GM23338 (cell line): Measurements from ENCODE around the gene CSNK1G1. TPM values are rescaled to one million over a fixed set of nuclear protein-coding genes. Genes with fewer than 3 reads are reported as not detected.

Experiments used
- ATAC-seq: fragments of 200-7000 bp; cut with Tn5 transposase; 3 replicates; pipeline ENCODE4 v1.9.1; 2020
- DNase-seq: peaks from one replicate; pipeline ENCODE4 v3.0.0-alpha.2; 2015; ENCODE audit warnings: low spot score
- H2AFZ ChIP-seq: fragments of 200-600 bp; sonication (generic); 2 replicates; pipeline ENCODE4 v1.8.0; 2016; ENCODE audit warnings: antibody characterized with exemption, mild to moderate bottlenecking, moderate library complexity
- H3F3A ChIP-seq: fragments of 200-600 bp; sonication (generic); replicated peaks from 2 replicates; pipeline ENCODE4 v1.8.0; 2017; ENCODE audit warnings: antibody characterized with exemption, mixed run types, low read depth
- H3K27ac ChIP-seq: fragments of 200-600 bp; sonication (generic); 2 replicates; pipeline ENCODE4 v1.6.1; 2016; ENCODE audit warnings: low read depth
- H3K27me3 ChIP-seq: fragments of 200-600 bp; sonication (generic); 2 replicates; pipeline ENCODE4 v1.8.0; 2016; ENCODE audit warnings: mild to moderate bottlenecking, mixed run types, moderate library complexity; ENCODE audit not compliant: insufficient read depth
- H3K36me3 ChIP-seq: fragments of 200-600 bp; sonication (generic); 2 replicates; pipeline ENCODE4 v1.8.0; 2016; ENCODE audit warnings: mild to moderate bottlenecking; ENCODE audit not compliant: insufficient read depth
- H3K4me1 ChIP-seq: fragments of 200-600 bp; sonication (generic); 2 replicates; pipeline ENCODE4 v1.8.0; 2016; ENCODE audit warnings: mild to moderate bottlenecking, moderate library complexity; ENCODE audit not compliant: insufficient read depth
- H3K4me2 ChIP-seq: fragments of 200-600 bp; sonication (generic); 2 replicates; pipeline ENCODE4 v1.7.1; 2017; ENCODE audit warnings: mixed run types
- H3K4me3 ChIP-seq: fragments of 200-600 bp; sonication (generic); 2 replicates; pipeline ENCODE4 v1.6.1; 2016; ENCODE audit warnings: mixed run types
- H3K79me2 ChIP-seq: fragments of 200-600 bp; sonication (generic); replicated peaks from 2 replicates; pipeline ENCODE4 v1.8.0; 2017; ENCODE audit warnings: mild to moderate bottlenecking; ENCODE audit not compliant: insufficient read depth
- H3K9me2 ChIP-seq: fragments of 200-600 bp; sonication (generic); 2 replicates; pipeline ENCODE4 v1.8.0; 2017; ENCODE audit not compliant: insufficient read depth
- H4K20me1 ChIP-seq: fragments of 200-600 bp; sonication (generic); replicated peaks from 2 replicates; pipeline ENCODE4 v1.8.0; 2017; ENCODE audit warnings: mild to moderate bottlenecking; ENCODE audit not compliant: insufficient read depth
- H3K27ac Mint-ChIP-seq: 2 replicates; pipeline ENCODE4 v1.8.0; 2020; ENCODE audit warnings: inconsistent platforms, mild to moderate bottlenecking, moderate library complexity, mixed read lengths
- H3K27me3 Mint-ChIP-seq: 3 replicates; pipeline ENCODE4 v1.8.0; 2022; ENCODE audit warnings: low read depth, mild to moderate bottlenecking, moderate library complexity, mixed read lengths, inconsistent platforms; ENCODE audit not compliant: insufficient read depth, poor library complexity
- H3K36me3 Mint-ChIP-seq: 3 replicates; pipeline ENCODE4 v1.8.0; 2021; ENCODE audit warnings: low read depth, mild to moderate bottlenecking, inconsistent platforms, moderate library complexity, mixed read lengths
- H3K4me1 Mint-ChIP-seq: 3 replicates; pipeline ENCODE4 v1.8.0; 2020; ENCODE audit warnings: mild to moderate bottlenecking, inconsistent platforms, mixed read lengths
- H3K4me3 Mint-ChIP-seq: 3 replicates; pipeline ENCODE4 v1.8.0; 2021; ENCODE audit warnings: moderate library complexity, mild to moderate bottlenecking, inconsistent platforms, mixed read lengths
- H3K9me3 Mint-ChIP-seq: 3 replicates; pipeline ENCODE4 v1.8.0; 2020; ENCODE audit warnings: moderate library complexity, mild to moderate bottlenecking, inconsistent platforms, mixed read lengths
- CREB1 ChIP-seq: fragments of 250-450 bp; sonication (Bioruptor Pico); IDR thresholded peaks from 2 replicates; pipeline ENCODE4 v1.5.0; 2020; ENCODE audit warnings: low read depth, mild to moderate bottlenecking, moderate library complexity
- ETS1 ChIP-seq: IDR thresholded peaks from 2 replicates; pipeline ENCODE4 v1.6.1; 2016; ENCODE audit warnings: antibody characterized with exemption
- EZH2 ChIP-seq: fragments of 200-600 bp; sonication (generic); IDR thresholded peaks from one replicate; pipeline ENCODE4 v1.8.0; 2017; ENCODE audit warnings: antibody characterized with exemption, mild to moderate bottlenecking, low read depth; ENCODE audit not compliant: unreplicated experiment
- EZH2phosphoT487 ChIP-seq: fragments of 200-600 bp; sonication (generic); IDR thresholded peaks from one replicate; pipeline ENCODE4 v1.8.1; 2018; ENCODE audit warnings: antibody characterized with exemption; ENCODE audit not compliant: unreplicated experiment
- JUNB ChIP-seq: IDR thresholded peaks from one replicate; pipeline ENCODE4 v1.6.1; 2016; ENCODE audit warnings: antibody characterized with exemption; ENCODE audit not compliant: unreplicated experiment
- NANOG ChIP-seq: IDR thresholded peaks from 2 replicates; pipeline ENCODE4 v1.6.1; 2016; ENCODE audit warnings: antibody characterized with exemption, borderline replicate concordance
- POLR2AphosphoS5 ChIP-seq: IDR thresholded peaks from 2 replicates; pipeline ENCODE4 v1.6.1; 2016; ENCODE audit warnings: antibody characterized with exemption, low read depth
- REST ChIP-seq: IDR thresholded peaks from one replicate; pipeline ENCODE4 v1.6.1; 2018; ENCODE audit warnings: antibody characterized with exemption; ENCODE audit not compliant: unreplicated experiment
- STAT1 ChIP-seq: IDR thresholded peaks from one replicate; pipeline ENCODE4 v1.6.1; 2016; ENCODE audit warnings: antibody characterized with exemption; ENCODE audit not compliant: unreplicated experiment
- ZNF114 ChIP-seq: fragments of 250-450 bp; sonication (Bioruptor Pico); IDR thresholded peaks from 2 replicates; pipeline ENCODE4 v1.5.0; 2020; ENCODE audit warnings: mild to moderate bottlenecking, moderate library complexity
- ZNF331 ChIP-seq: fragments of 250-450 bp; sonication (Bioruptor Pico); IDR thresholded peaks from 2 replicates; pipeline ENCODE4 v1.5.0; 2020; ENCODE audit warnings: low read depth, mild to moderate bottlenecking, moderate library complexity
- ZNF462 ChIP-seq: fragments of 250-450 bp; sonication (Bioruptor Pico); IDR thresholded peaks from 2 replicates; pipeline ENCODE4 v1.5.0; 2020; ENCODE audit warnings: mild to moderate bottlenecking, moderate library complexity
- polyA plus RNA-seq: library from polyadenylated mRNA; unstranded; fragments of >200 nt; fragmentation: Nextera tagmentation; extraction: Ambion mirVana; gene quantifications from 2 replicates; pipeline ENCODE4 v1.2.1, GENCODE V29; 2016
- total RNA-seq: library from RNA; depleted of rRNA; stranded (reverse); fragments of >200 nt; shearing (Covaris generic); gene quantifications from 2 replicates; pipeline ENCODE4 v1.2.3, GENCODE V29; 2014
- TF ChIP-seq, protein P1 (sequence below), 2 experiments: fragments of 200-600 bp in 1 of 2; sonication (generic) in 1 of 2; conservative IDR thresholded peaks; 2 replicates each; pipeline versions ENCODE4 v1.5.1 to v1.6.1; 2016 to 2017; ENCODE audit warnings: antibody characterized with exemption in 2 of 2, low read depth in 2 of 2, mild to moderate bottlenecking in 2 of 2, moderate library complexity in 1 of 2

The CSNK1G1 gene
- total and polyA plus RNA-seq, 2 experiments from 2014 or later, result 9.3 to 13.4 TPM

- H3K36me3 Mint-ChIP-seq, result peaks cover 6% of the 10 kb centered on the region; the same call in 2 of the 3 replicates
- no peak overlapping the region for H3K4me3 ChIP-seq
- H3K79me2 ChIP-seq, result no peaks in the 10 kb centered on the region; the same call in 1 of the 2 replicates
- DNase-seq (peak; percentile 11), ATAC-seq (peak; percentile 68)
- H3K4me1 ChIP-seq, result no peaks in the 10 kb centered on the region
- peaks cover 10% of the 10 kb centered on the region; the same call in 2 of the 3 replicates for H3K4me1 Mint-ChIP-seq
- no peaks in the 10 kb centered on the region for H3K9me3 Mint-ChIP-seq
- H3K27ac Mint-ChIP-seq, result peak overlapping the region; percentile 79
- H3K4me3 Mint-ChIP-seq, result no peak overlapping the region
- 0 out of 2 replicates have a peak overlapping the region, but pooled peaks have one; percentile 23 for H3K27ac ChIP-seq
- no peak overlapping the region for H2AFZ ChIP-seq
- TF ChIP-seq JUNB (no peak), EZH2phosphoT487 (no peak), ZNF462 (CRISPR knock-in tag) (no peak), CREB1 (CRISPR knock-in tag) (no peak), POLR2AphosphoS5 (no peak), ZNF331 (CRISPR knock-in tag) (no peak), ZNF114 (CRISPR knock-in tag) (no peak), ETS1 (no peak), NANOG (no peak), REST (no peak), EZH2 (no peak), STAT1 (no peak)
- TF ChIP-seq, protein P1, sequence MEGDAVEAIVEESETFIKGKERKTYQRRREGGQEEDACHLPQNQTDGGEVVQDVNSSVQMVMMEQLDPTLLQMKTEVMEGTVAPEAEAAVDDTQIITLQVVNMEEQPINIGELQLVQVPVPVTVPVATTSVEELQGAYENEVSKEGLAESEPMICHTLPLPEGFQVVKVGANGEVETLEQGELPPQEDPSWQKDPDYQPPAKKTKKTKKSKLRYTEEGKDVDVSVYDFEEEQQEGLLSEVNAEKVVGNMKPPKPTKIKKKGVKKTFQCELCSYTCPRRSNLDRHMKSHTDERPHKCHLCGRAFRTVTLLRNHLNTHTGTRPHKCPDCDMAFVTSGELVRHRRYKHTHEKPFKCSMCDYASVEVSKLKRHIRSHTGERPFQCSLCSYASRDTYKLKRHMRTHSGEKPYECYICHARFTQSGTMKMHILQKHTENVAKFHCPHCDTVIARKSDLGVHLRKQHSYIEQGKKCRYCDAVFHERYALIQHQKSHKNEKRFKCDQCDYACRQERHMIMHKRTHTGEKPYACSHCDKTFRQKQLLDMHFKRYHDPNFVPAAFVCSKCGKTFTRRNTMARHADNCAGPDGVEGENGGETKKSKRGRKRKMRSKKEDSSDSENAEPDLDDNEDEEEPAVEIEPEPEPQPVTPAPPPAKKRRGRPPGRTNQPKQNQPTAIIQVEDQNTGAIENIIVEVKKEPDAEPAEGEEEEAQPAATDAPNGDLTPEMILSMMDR (conservative IDR thresholded peaks at IDR 0.05; ENCODE audit: low read depth in 2 of 2), result no peak
- H3K27me3 ChIP-seq, result no peaks in the 10 kb centered on the region
- no peak overlapping the region for H3K4me2 ChIP-seq
- H3F3A ChIP-seq, result no peaks in the 10 kb centered on the region
- H3K36me3 ChIP-seq, result no peaks in the 10 kb centered on the region
- H3K27me3 Mint-ChIP-seq, result no peaks in the 10 kb centered on the region
- no peaks in the 10 kb centered on the region; the same call in 1 of the 2 replicates for H4K20me1 ChIP-seq
- H3K9me2 ChIP-seq, result no peaks in the 10 kb centered on the region
These were observed 70.1 kb downstream of the CSNK1G1 start for GRCh38 chr15:64285871-64286270.
